HEK293T (cell line): Measurements from ENCODE around the gene NBEA.

Source experiments
- ARNT ChIP-seq: fragments of 450-650 bp; IDR thresholded peaks from 2 replicates; pipeline ENCODE4 v1.6.1; 2017; ENCODE audit warnings: mild to moderate bottlenecking
- BHLHE40 ChIP-seq: fragments of 450-650 bp; IDR thresholded peaks from 2 replicates; pipeline ENCODE4 v1.6.1; 2016; ENCODE audit warnings: mild to moderate bottlenecking, moderate library complexity, borderline replicate concordance
- CTBP1 ChIP-seq: fragments of 450-650 bp; IDR thresholded peaks from 2 replicates; pipeline ENCODE4 v1.6.1; 2016; ENCODE audit warnings: borderline replicate concordance
- FOXA1 ChIP-seq: fragments of 450-650 bp; IDR thresholded peaks from 2 replicates; pipeline ENCODE4 v1.6.1; 2016; ENCODE audit warnings: mild to moderate bottlenecking
- LEF1 ChIP-seq: fragments of 450-650 bp; IDR thresholded peaks from 2 replicates; pipeline ENCODE4 v1.6.1; 2017; ENCODE audit warnings: mild to moderate bottlenecking, borderline replicate concordance
- NFRKB ChIP-seq: fragments of 450-650 bp; IDR thresholded peaks from 2 replicates; pipeline ENCODE4 v1.6.1; 2016; ENCODE audit warnings: mild to moderate bottlenecking, moderate library complexity
- SP1 ChIP-seq: fragments of 450-650 bp; IDR thresholded peaks from 2 replicates; pipeline ENCODE4 v1.6.1; 2017
- TARDBP ChIP-seq: fragments of 450-650 bp; IDR thresholded peaks from 2 replicates; pipeline ENCODE4 v1.6.1; 2016

GRCh38 chr13:35716729-35717128 lies 774.7 kb downstream of the NBEA start:
- no peak for TF ChIP-seq SP1
- no peak for TF ChIP-seq NFRKB
- TF ChIP-seq BHLHE40 = no peak
- TF ChIP-seq LEF1 = no peak
- no peak for TF ChIP-seq TARDBP
- TF ChIP-seq ARNT = no peak
- no peak for TF ChIP-seq CTBP1
- TF ChIP-seq FOXA1 = no peak
